HEK293 (cell line): ENCODE results near the gene MIA2.

Experiments used
- REPIN1 ChIP-seq: fragments of 450-650 bp; formaldehyde crosslinking; IDR thresholded peaks from 2 replicates; pipeline ENCODE4 v1.5.1; 2017; ENCODE audit warnings: missing biosample characterization, missing genetic modification characterization, low read depth
- SETDB1 ChIP-seq: IDR thresholded peaks from one replicate; pipeline ENCODE4 v1.6.1; 2017; ENCODE audit warnings: mild to moderate bottlenecking, low read length, moderate library complexity, mixed read lengths; ENCODE audit not compliant: insufficient read length
- ZBTB1 ChIP-seq: fragments of 450-650 bp; formaldehyde crosslinking; IDR thresholded peaks from 2 replicates; pipeline ENCODE4 v1.5.1; 2016; ENCODE audit warnings: missing biosample characterization, missing genetic modification characterization
- ZFP3 ChIP-seq: fragments of 450-650 bp; formaldehyde crosslinking; IDR thresholded peaks from 2 replicates; pipeline ENCODE4 v1.5.1; 2016; ENCODE audit warnings: low read depth, missing biosample characterization, missing genetic modification characterization
- ZNF660 ChIP-seq: fragments of 450-650 bp; IDR thresholded peaks from 2 replicates; pipeline ENCODE4 v1.5.1; 2018; ENCODE audit warnings: missing biosample characterization, mild to moderate bottlenecking, missing genetic modification characterization
- ZNF785 ChIP-seq: fragments of 450-650 bp; formaldehyde crosslinking; IDR thresholded peaks from 2 replicates; pipeline ENCODE4 v1.5.1; 2016; ENCODE audit warnings: missing biosample characterization, missing genetic modification characterization
- ZSCAN30 ChIP-seq: fragments of 450-650 bp; IDR thresholded peaks from 2 replicates; pipeline ENCODE4 v1.5.1; 2018; ENCODE audit warnings: missing biosample characterization, mild to moderate bottlenecking, missing genetic modification characterization, moderate library complexity
- TF ChIP-seq, protein P1 (sequence below): fragments of 450-650 bp; formaldehyde crosslinking; IDR thresholded peaks from 2 replicates; pipeline ENCODE4 v1.5.1; 2016; ENCODE audit warnings: missing biosample characterization, missing genetic modification characterization
- TF ChIP-seq, protein P2 (sequence below): fragments of 450-650 bp; formaldehyde crosslinking; IDR thresholded peaks from 2 replicates; pipeline ENCODE4 v1.5.1; 2016; ENCODE audit warnings: missing biosample characterization, missing genetic modification characterization
- TF ChIP-seq, protein P3 (sequence below): sonication (generic); formaldehyde crosslinking; IDR thresholded peaks from 2 replicates; pipeline ENCODE4 v1.8.1; 2022; ENCODE audit warnings: mild to moderate bottlenecking, moderate library complexity, missing genetic modification reagents
- TF ChIP-seq, protein P4 (sequence below): fragments of 450-650 bp; formaldehyde crosslinking; IDR thresholded peaks from 2 replicates; pipeline ENCODE4 v1.5.1; 2016; ENCODE audit warnings: missing biosample characterization, missing genetic modification characterization
- TF ChIP-seq, protein P5 (sequence below): fragments of 450-650 bp; formaldehyde crosslinking; IDR thresholded peaks from 2 replicates; pipeline ENCODE4 v1.5.1; 2016; ENCODE audit warnings: missing biosample characterization, missing genetic modification characterization

DNA sequence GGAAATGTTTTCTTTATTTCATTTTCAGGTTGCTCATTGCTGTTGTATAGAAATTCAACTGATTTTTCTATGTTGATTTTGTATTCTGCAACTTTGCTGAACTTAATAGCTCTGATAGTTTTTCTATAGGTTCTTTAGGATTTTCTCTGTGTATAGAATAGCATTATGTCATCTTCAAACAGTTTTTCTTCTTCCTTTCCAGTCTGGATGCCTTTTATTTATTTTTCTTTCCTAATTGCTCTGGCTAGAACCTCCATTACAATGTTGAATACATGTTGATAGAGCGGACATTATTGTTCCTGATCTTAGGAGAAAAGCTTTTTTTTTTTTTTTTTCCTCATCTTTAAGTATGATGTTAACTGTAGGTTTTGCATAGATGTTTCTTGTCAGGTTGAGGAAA is 39.2 kb downstream of the MIA2 start:
- TF ChIP-seq, protein P1, sequence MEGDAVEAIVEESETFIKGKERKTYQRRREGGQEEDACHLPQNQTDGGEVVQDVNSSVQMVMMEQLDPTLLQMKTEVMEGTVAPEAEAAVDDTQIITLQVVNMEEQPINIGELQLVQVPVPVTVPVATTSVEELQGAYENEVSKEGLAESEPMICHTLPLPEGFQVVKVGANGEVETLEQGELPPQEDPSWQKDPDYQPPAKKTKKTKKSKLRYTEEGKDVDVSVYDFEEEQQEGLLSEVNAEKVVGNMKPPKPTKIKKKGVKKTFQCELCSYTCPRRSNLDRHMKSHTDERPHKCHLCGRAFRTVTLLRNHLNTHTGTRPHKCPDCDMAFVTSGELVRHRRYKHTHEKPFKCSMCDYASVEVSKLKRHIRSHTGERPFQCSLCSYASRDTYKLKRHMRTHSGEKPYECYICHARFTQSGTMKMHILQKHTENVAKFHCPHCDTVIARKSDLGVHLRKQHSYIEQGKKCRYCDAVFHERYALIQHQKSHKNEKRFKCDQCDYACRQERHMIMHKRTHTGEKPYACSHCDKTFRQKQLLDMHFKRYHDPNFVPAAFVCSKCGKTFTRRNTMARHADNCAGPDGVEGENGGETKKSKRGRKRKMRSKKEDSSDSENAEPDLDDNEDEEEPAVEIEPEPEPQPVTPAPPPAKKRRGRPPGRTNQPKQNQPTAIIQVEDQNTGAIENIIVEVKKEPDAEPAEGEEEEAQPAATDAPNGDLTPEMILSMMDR: no peak
- TF ChIP-seq, protein P2, sequence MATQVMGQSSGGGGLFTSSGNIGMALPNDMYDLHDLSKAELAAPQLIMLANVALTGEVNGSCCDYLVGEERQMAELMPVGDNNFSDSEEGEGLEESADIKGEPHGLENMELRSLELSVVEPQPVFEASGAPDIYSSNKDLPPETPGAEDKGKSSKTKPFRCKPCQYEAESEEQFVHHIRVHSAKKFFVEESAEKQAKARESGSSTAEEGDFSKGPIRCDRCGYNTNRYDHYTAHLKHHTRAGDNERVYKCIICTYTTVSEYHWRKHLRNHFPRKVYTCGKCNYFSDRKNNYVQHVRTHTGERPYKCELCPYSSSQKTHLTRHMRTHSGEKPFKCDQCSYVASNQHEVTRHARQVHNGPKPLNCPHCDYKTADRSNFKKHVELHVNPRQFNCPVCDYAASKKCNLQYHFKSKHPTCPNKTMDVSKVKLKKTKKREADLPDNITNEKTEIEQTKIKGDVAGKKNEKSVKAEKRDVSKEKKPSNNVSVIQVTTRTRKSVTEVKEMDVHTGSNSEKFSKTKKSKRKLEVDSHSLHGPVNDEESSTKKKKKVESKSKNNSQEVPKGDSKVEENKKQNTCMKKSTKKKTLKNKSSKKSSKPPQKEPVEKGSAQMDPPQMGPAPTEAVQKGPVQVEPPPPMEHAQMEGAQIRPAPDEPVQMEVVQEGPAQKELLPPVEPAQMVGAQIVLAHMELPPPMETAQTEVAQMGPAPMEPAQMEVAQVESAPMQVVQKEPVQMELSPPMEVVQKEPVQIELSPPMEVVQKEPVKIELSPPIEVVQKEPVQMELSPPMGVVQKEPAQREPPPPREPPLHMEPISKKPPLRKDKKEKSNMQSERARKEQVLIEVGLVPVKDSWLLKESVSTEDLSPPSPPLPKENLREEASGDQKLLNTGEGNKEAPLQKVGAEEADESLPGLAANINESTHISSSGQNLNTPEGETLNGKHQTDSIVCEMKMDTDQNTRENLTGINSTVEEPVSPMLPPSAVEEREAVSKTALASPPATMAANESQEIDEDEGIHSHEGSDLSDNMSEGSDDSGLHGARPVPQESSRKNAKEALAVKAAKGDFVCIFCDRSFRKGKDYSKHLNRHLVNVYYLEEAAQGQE (tag by site-specific recombination): no peak
- TF ChIP-seq ZNF785 (tag by site-specific recombination) (no peak), SETDB1 (no peak), ZSCAN30 (tag by site-specific recombination) (no peak), REPIN1 (no peak), ZFP3 (tag by site-specific recombination) (no peak), ZNF660 (tag by site-specific recombination) (no peak), ZBTB1 (tag by site-specific recombination) (no peak)
- TF ChIP-seq, protein P3, sequence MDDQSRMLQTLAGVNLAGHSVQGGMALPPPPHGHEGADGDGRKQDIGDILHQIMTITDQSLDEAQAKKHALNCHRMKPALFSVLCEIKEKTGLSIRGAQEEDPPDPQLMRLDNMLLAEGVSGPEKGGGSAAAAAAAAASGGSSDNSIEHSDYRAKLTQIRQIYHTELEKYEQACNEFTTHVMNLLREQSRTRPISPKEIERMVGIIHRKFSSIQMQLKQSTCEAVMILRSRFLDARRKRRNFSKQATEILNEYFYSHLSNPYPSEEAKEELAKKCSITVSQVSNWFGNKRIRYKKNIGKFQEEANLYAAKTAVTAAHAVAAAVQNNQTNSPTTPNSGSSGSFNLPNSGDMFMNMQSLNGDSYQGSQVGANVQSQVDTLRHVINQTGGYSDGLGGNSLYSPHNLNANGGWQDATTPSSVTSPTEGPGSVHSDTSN: no peak
- TF ChIP-seq, protein P4, sequence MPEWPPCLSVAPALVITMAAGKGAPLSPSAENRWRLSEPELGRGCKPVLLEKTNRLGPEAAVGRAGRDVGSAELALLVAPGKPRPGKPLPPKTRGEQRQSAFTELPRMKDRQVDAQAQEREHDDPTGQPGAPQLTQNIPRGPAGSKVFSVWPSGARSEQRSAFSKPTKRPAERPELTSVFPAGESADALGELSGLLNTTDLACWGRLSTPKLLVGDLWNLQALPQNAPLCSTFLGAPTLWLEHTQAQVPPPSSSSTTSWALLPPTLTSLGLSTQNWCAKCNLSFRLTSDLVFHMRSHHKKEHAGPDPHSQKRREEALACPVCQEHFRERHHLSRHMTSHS (tag by site-specific recombination): no peak
- TF ChIP-seq, protein P5, sequence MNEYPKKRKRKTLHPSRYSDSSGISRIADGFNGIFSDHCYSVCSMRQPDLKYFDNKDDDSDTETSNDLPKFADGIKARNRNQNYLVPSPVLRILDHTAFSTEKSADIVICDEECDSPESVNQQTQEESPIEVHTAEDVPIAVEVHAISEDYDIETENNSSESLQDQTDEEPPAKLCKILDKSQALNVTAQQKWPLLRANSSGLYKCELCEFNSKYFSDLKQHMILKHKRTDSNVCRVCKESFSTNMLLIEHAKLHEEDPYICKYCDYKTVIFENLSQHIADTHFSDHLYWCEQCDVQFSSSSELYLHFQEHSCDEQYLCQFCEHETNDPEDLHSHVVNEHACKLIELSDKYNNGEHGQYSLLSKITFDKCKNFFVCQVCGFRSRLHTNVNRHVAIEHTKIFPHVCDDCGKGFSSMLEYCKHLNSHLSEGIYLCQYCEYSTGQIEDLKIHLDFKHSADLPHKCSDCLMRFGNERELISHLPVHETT (tag by site-specific recombination): no peak
